HG03103 (cell line): ENCODE results near the gene FEZF2.

ENCODE experiments used
- ATAC-seq: cut with Tn5 transposase; IDR thresholded peaks from one replicate; pipeline ENCODE4 v1.9.1; 2021; ENCODE audit warnings: low read depth; ENCODE audit not compliant: unreplicated experiment

The FEZF2 gene

GRCh38 chr3:62373215-62373614, at the start of gene FEZF2:
FEZF2 (minus strand) TSS chr3:62373550; CDS start chr3:62372868, 682 bp downstream.
- no peak for ATAC-seq

- ATAC-seq: no peak
These were observed 47.9 kb upstream of the FEZF2 start for GRCh38 chr3:62421207-62421606.

- ATAC-seq: no peak
These were observed 42.8 kb upstream of the FEZF2 start for GRCh38 chr3:62416144-62416543.

- ATAC-seq: no peak
These were observed 42.0 kb upstream of the FEZF2 start for GRCh38 chr3:62415312-62415801.

- no peak for ATAC-seq
These were observed 41.4 kb upstream of the FEZF2 start for GRCh38 chr3:62414786-62415185.

GRCh38 chr3:62413687-62414086, 40.3 kb upstream of the FEZF2 start:
- no peak for ATAC-seq

GRCh38 chr3:62406945-62407344, 33.6 kb upstream of the FEZF2 start:
- ATAC-seq: no peak

- ATAC-seq: no peak
These were observed 32.2 kb upstream of the FEZF2 start for GRCh38 chr3:62405566-62405965.

GRCh38 chr3:62405135-62405534, 31.8 kb upstream of the FEZF2 start:
- ATAC-seq: no peak

GRCh38 chr3:62404321-62404720, 31.0 kb upstream of the FEZF2 start:
- no peak for ATAC-seq

GRCh38 chr3:62403765-62404164, 30.4 kb upstream of the FEZF2 start:
- no peak for ATAC-seq

GRCh38 chr3:62392626-62393292, 19.4 kb upstream of the FEZF2 start:
- ATAC-seq: no peak

- ATAC-seq: no peak
These were observed 13.9 kb upstream of the FEZF2 start for GRCh38 chr3:62387251-62387650.

- ATAC-seq: no peak
These were observed 6.0 kb upstream of the FEZF2 start for GRCh38 chr3:62379321-62379798.

- no peak for ATAC-seq
These were observed 5.6 kb upstream of the FEZF2 start for GRCh38 chr3:62378921-62379320.

GRCh38 chr3:62378311-62378789, 5.0 kb upstream of the FEZF2 start:
- no peak for ATAC-seq

GRCh38 chr3:62376906-62377877, 3.8 kb upstream of the FEZF2 start:
- no peak for ATAC-seq

GRCh38 chr3:62376454-62376720, 3.0 kb upstream of the FEZF2 start:
- no peak for ATAC-seq

GRCh38 chr3:62375655-62376453, 2.5 kb upstream of the FEZF2 start:
- ATAC-seq: no peak

- ATAC-seq: no peak
These were observed 1.2 kb upstream of the FEZF2 start for GRCh38 chr3:62374341-62375218.
